Upper lobe of left lung (tissue), 6 donors: ENCODE results near the gene CCDC12. TPM values are rescaled to one million over a fixed set of nuclear protein-coding genes. Genes with fewer than 3 reads are reported as not detected.

Experiments
- ATAC-seq, 2 donors: fragments of 200-7000 bp; cut with Tn5 transposase; one replicate each; pipeline ENCODE4 v1.9.1; 2022; ENCODE audit warnings: mild to moderate bottlenecking in 2 of 2, moderate library complexity in 2 of 2; ENCODE audit not compliant: low FRiP score in 2 of 2
- DNase-seq, 2 donors: peaks; one replicate each; pipeline ENCODE4 v3.0.0-alpha.2; 2019 to 2020
- H3K27ac ChIP-seq, 4 donors: fragments of 200-600 bp; sonication (generic); one replicate each; pipeline ENCODE4 v1.5.1; 2016 to 2019
- H3K27me3 ChIP-seq, 4 donors: fragments of 200-600 bp; sonication (generic); one replicate each; pipeline ENCODE4 v1.5.1; 2017 to 2019
- H3K36me3 ChIP-seq, 4 donors: fragments of 200-600 bp; sonication (generic); one replicate each; pipeline ENCODE4 v1.5.1; 2016 to 2019
- H3K4me1 ChIP-seq, 4 donors: fragments of 200-600 bp; sonication (generic); one replicate each; pipeline ENCODE4 v1.5.1; 2018 to 2019
- H3K4me3 ChIP-seq, 4 donors: fragments of 200-600 bp; sonication (generic); one replicate each; pipeline ENCODE4 v1.5.1; 2017 to 2019; ENCODE audit warnings: mild to moderate bottlenecking in 2 of 4, moderate library complexity in 1 of 4
- H3K9me3 ChIP-seq, 4 donors: fragments of 200-600 bp; sonication (generic); one replicate each; pipeline ENCODE4 v1.5.1; 2018 to 2019
- CTCF ChIP-seq, 6 experiments: fragments of 450-650 bp in 4 of 6; fragments of 200-600 bp in 2 of 6; sonication (generic) in 2 of 6; IDR thresholded peaks; one replicate each; pipeline ENCODE4 v1.5.1; 2016 to 2019; ENCODE audit warnings: antibody characterized with exemption in 6 of 6
- EP300 ChIP-seq, 4 donors: sonication (generic); formaldehyde crosslinking; IDR thresholded peaks; one replicate each; pipeline ENCODE4 v1.5.1; 2017; ENCODE audit warnings: antibody characterized with exemption in 4 of 4, control low read depth in 2 of 4
- POLR2A ChIP-seq, 4 donors: fragments of 450-650 bp; IDR thresholded peaks; one replicate each; pipeline ENCODE4 v1.5.1; 2016 to 2017; ENCODE audit warnings: antibody characterized with exemption in 4 of 4, mild to moderate bottlenecking in 2 of 4
- POLR2AphosphoS5 ChIP-seq, 2 donors: sonication (generic); formaldehyde crosslinking; IDR thresholded peaks; one replicate each; pipeline ENCODE4 v1.5.1; 2017; ENCODE audit warnings: antibody characterized with exemption in 2 of 2
- WGBS, 2 donors: methylation state at CpG; one replicate each; pipeline ENCODE4 v1.1.5; 2017 to 2018; 5-methylcytosine and 5-hydroxymethylcytosine counted together
- total RNA-seq, 6 donors: library from RNA; depleted of rRNA in 4 of 6; stranded (reverse); fragments of >200 nt in 4 of 6; gene quantifications; one replicate each; pipeline versions ENCODE4 v1.1.0 to v1.2.1, GENCODE V29; 2016 to 2021
- donor health status: DM: no; HTN: no; CAD: no; lungs with moderate emphysema.
- donor health status: DM: no; HTN: yes; CAD: no; lungs with severe emphysema.

The CCDC12 gene
- total RNA-seq, 6 donors from 2014 or later: 42.3 to 93.2 (median 69.8) TPM

GRCh38 chr3:46904303-46905212, 72.0 kb downstream of the CCDC12 start:
- TF ChIP-seq POLR2AphosphoS5 (IDR thresholded peaks at IDR 0.05): no peak
- TF ChIP-seq POLR2A (IDR thresholded peaks at IDR 0.05): no peak
- TF ChIP-seq CTCF (IDR thresholded peaks at IDR 0.05): no peak
- TF ChIP-seq EP300 (IDR thresholded peaks at IDR 0.05): no peak
- DNase-seq (peak in 1 of 2 donors; percentile 59), ATAC-seq (no peak)
- WGBS, 2 donors: 90 to 92% methylated on average over 18 of the region's 18 CpGs
- Histone ChIP-seq H3K4me1 (peaks cover 17 to 21% (median 19%) of the 10 kb centered on the region in 4 donors), H3K9me3 (no peaks in the 10 kb centered on the region), H3K27me3 (no peaks in the 10 kb centered on the region), H3K36me3 (no peaks in the 10 kb centered on the region), H3K4me3 (no peak overlapping the region), H3K27ac (no peak overlapping the region)

DNA sequence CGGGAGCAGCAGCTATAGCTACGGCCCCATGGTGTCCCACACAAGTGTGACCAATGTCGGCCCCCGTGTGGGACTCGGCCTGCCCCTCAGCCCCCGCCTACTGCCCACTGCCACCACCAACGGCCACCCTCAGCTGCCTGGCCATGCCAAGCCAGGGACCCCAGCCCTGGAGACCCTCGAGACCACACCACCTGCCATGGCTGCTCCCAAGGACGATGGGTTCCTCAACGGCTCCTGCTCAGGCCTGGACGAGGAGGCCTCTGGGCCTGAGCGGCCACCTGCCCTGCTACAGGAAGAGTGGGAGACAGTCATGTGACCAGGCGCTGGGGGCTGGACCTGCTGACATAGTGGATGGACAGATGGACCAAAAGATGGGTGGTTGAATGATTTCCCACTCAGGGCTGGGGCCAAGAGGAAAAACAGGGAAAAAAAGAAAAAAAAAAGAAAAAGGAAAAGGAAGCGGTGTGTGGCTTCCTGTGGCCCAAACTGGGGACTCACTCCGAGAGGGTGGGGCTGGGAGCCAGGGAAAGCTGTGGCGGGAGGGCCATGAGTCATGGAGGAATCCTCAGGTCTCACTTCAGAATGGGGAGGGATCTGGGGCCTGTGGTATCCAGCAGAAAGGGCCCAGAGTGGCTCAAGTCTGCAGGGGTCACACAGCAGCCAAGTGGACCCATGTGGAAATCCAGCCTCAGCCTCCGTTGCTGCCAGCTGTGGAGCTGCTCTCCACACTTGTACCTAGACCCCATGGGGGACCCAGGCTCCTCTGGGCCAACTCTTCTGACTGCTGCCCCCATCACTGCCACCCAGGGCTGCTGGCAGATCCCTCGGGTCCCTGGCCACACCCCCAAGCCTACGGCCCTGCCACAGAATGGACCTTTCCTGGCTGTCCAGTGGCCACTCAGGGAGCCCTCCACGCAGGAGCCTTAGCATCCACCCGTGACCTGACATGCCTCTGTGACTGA, 72.9 kb downstream of the CCDC12 start:
- ATAC-seq: no peak

GRCh38 chr3:46902188-46902631, 74.3 kb downstream of the CCDC12 start:
- Histone ChIP-seq H3K27ac (no peak overlapping the region), H3K27me3 (peaks cover 0 to 11% (median 4%) of the 10 kb centered on the region in 4 donors), H3K36me3 (no peaks in the 10 kb centered on the region), H3K4me1 (peaks cover 18 to 20% (median 18%) of the 10 kb centered on the region in 4 donors), H3K4me3 (no peak overlapping the region), H3K9me3 (no peaks in the 10 kb centered on the region)
- WGBS, 2 donors: 91 to 94% methylated on average over 12 to 15 of the region's 15 CpGs
- no peak for TF ChIP-seq EP300 (IDR thresholded peaks at IDR 0.05)
- TF ChIP-seq POLR2AphosphoS5 (IDR thresholded peaks at IDR 0.05): no peak
- TF ChIP-seq POLR2A (IDR thresholded peaks at IDR 0.05): no peak
- no peak for TF ChIP-seq CTCF (IDR thresholded peaks at IDR 0.05)
- DNase-seq: peak in 1 of 2 donors; percentile 56
- ATAC-seq: no peak

More for the DNA sequence above, 72.9 kb downstream of the CCDC12 start:
- H3K9me3 ChIP-seq: no peaks in the 10 kb centered on the region
- DNase-seq: peak in 1 of 2 donors; percentile 77
- 76 to 78% methylated on average over 6 to 20 of the region's 21 CpGs for WGBS, 2 donors
- peaks cover 0 to 5% (median 1%) of the 10 kb centered on the region in 4 donors for H3K27me3 ChIP-seq
- peaks cover 17 to 21% (median 19%) of the 10 kb centered on the region in 4 donors for H3K4me1 ChIP-seq
- TF ChIP-seq CTCF (IDR thresholded peaks at IDR 0.05) (no peak), EP300 (IDR thresholded peaks at IDR 0.05) (no peak), POLR2A (IDR thresholded peaks at IDR 0.05) (no peak), POLR2AphosphoS5 (IDR thresholded peaks at IDR 0.05) (no peak)
- H3K27ac ChIP-seq: no peak overlapping the region
- H3K4me3 ChIP-seq: no peak overlapping the region
- H3K36me3 ChIP-seq: no peaks in the 10 kb centered on the region

DNA sequence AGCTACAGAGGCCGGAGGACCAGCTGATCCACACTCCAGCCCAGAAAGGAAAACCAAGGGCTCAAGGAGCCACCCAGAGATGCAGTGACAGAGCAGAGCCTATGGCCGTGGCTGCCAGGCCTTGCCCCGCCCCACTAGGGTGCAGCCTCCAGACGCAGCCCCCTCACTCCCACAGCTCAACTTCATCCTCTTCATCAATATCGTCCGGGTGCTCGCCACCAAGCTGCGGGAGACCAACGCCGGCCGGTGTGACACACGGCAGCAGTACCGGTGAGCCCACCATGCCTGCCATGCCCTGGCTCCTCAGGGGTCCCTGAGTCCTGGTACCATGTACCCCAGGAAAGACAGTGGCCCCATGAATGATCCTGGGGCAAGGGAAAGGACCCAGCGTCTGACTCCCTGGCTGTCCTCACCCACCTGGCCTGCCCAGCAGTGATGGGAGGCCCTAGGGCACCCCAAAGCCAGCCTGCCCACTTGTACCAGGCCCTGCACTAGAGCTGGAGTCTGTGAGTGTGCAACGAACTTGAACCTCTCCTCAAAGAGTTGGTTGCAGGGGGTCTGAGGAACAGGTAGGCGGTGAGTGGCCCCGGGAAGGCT, 74.9 kb downstream of the CCDC12 start:
- TF ChIP-seq EP300 (IDR thresholded peaks at IDR 0.05) (no peak), POLR2AphosphoS5 (IDR thresholded peaks at IDR 0.05) (no peak), CTCF (IDR thresholded peaks at IDR 0.05) (no peak), POLR2A (IDR thresholded peaks at IDR 0.05) (no peak)
- H3K27me3 ChIP-seq: peaks cover 0 to 11% (median 4%) of the 10 kb centered on the region in 4 donors
- DNase-seq (peak in 1 of 2 donors; percentile 73), ATAC-seq (no peak)
- peaks cover 18 to 20% (median 18%) of the 10 kb centered on the region in 4 donors for H3K4me1 ChIP-seq
- 88 to 100% methylated on average over 1 to 17 of the region's 17 CpGs for WGBS, 2 donors
- H3K9me3 ChIP-seq: no peaks in the 10 kb centered on the region
- no peak overlapping the region for H3K4me3 ChIP-seq
- H3K27ac ChIP-seq: no peak overlapping the region
- H3K36me3 ChIP-seq: no peaks in the 10 kb centered on the region
